SU-DHL-6 (cell line): Measurements from ENCODE around the gene EDARADD.
"Not testable (repeated sequence)": the region's sequence is repeated elsewhere in the genome, so short reads cannot be mapped to it uniquely, and the experiment has no call there.

Experiments used
- H2AFZ ChIP-seq: fragments of 200-600 bp; sonication (generic); 2 replicates; pipeline ENCODE4 v1.6.1; 2014; ENCODE audit warnings: low read depth, mild to moderate bottlenecking, moderate library complexity, mixed read lengths, antibody characterized with exemption, low read length; ENCODE audit not compliant: severe bottlenecking
- H3F3A ChIP-seq: fragments of 200-600 bp; shearing (Covaris generic); 2 replicates; pipeline ENCODE4 v1.6.0; 2016; ENCODE audit warnings: antibody characterized with exemption, mild to moderate bottlenecking; ENCODE audit not compliant: insufficient read depth
- H3K27ac ChIP-seq: fragments of 200-600 bp; sonication (generic); 2 replicates; pipeline ENCODE4 v1.5.1; 2016; ENCODE audit warnings: low read depth, mild to moderate bottlenecking, low read length, moderate library complexity, mixed read lengths
- H3K27me3 ChIP-seq: fragments of 200-600 bp; sonication (generic), shearing (Covaris generic); 2 replicates; pipeline ENCODE4 v1.6.0; 2014; ENCODE audit warnings: mild to moderate bottlenecking, low read length
- H3K36me3 ChIP-seq: fragments of 200-600 bp; sonication (generic); 2 replicates; pipeline ENCODE4 v1.6.1; 2014; ENCODE audit warnings: mild to moderate bottlenecking, low read length, mixed read lengths
- H3K4me2 ChIP-seq: fragments of 300-600, 200-600 bp; shearing (Covaris generic), sonication (generic); 2 replicates; pipeline ENCODE4 v1.6.0; 2014; ENCODE audit warnings: low read length, low read depth, mild to moderate bottlenecking; ENCODE audit not compliant: poor library complexity, severe bottlenecking
- H3K4me3 ChIP-seq: fragments of 200-600 bp; sonication (generic); 2 replicates; pipeline ENCODE4 v1.5.1; 2014; ENCODE audit warnings: antibody characterized with exemption, low read length, mild to moderate bottlenecking, mixed read lengths; ENCODE audit not compliant: insufficient read depth, poor library complexity, severe bottlenecking
- H3K79me2 ChIP-seq: fragments of 200-600 bp; sonication (generic); 2 replicates; pipeline ENCODE4 v1.6.1; 2014; ENCODE audit warnings: mild to moderate bottlenecking, low read length, moderate library complexity; ENCODE audit not compliant: insufficient read depth
- H3K9ac ChIP-seq: fragments of 200-600 bp; sonication (generic); 2 replicates; pipeline ENCODE4 v1.7.0; 2014; ENCODE audit warnings: mild to moderate bottlenecking, low read length
- H3K9me2 ChIP-seq: fragments of 200-600 bp; sonication (generic); replicated peaks from 2 replicates; pipeline ENCODE4 v1.6.1; 2014; ENCODE audit warnings: low read length; ENCODE audit not compliant: insufficient read depth
- H3K9me3 ChIP-seq: fragments of 200-600 bp; sonication (generic); 2 replicates; pipeline ENCODE4 v1.6.1; 2014; ENCODE audit warnings: low read length, mixed read lengths; ENCODE audit not compliant: insufficient read depth
- H4K20me1 ChIP-seq: fragments of 200-600 bp; sonication (generic); 2 replicates; pipeline ENCODE4 v1.6.1; 2014; ENCODE audit warnings: low read depth, mild to moderate bottlenecking, antibody characterized with exemption, low read length, moderate library complexity, mixed read lengths
- CTCF ChIP-seq: fragments of 200-600 bp; sonication (generic); IDR thresholded peaks from one replicate; pipeline ENCODE4 v1.5.1; 2017; ENCODE audit warnings: antibody characterized with exemption, mild to moderate bottlenecking, low read length, moderate library complexity; ENCODE audit not compliant: insufficient read depth, poor library complexity, severe bottlenecking
- EZH2phosphoT487 ChIP-seq: fragments of 200-600 bp; sonication (generic), shearing (Covaris generic); conservative IDR thresholded peaks from 2 replicates; pipeline ENCODE4 v1.6.1; 2018; ENCODE audit warnings: mild to moderate bottlenecking, antibody characterized with exemption, low read length, moderate library complexity, mixed read lengths

The EDARADD gene

GRCh38 chr1:236351875-236352573, 42.1 kb upstream of the EDARADD start:
- no peak overlapping the region for H3K4me2 ChIP-seq

GRCh38 chr1:236352747-236353146, 41.3 kb upstream of the EDARADD start:
- H3K27ac ChIP-seq, H3K9me3 ChIP-seq, H3K79me2 ChIP-seq, H3F3A ChIP-seq, H4K20me1 ChIP-seq, H3K36me3 ChIP-seq, H3K4me3 ChIP-seq, H3K27me3 ChIP-seq, H3K9ac ChIP-seq, H3K9me2 ChIP-seq, H3K4me2 ChIP-seq, H2AFZ ChIP-seq: not testable (repeated sequence)

More at GRCh38 chr1:236351875-236352573, 42.1 kb upstream of the EDARADD start:
- H3K9me3 ChIP-seq: no peaks in the 10 kb centered on the region
- no peaks in the 10 kb centered on the region for H4K20me1 ChIP-seq
- no peaks in the 10 kb centered on the region for H3F3A ChIP-seq
- no peak for TF ChIP-seq CTCF
- TF ChIP-seq EZH2phosphoT487: no peak
- H3K27me3 ChIP-seq: no peaks in the 10 kb centered on the region
- no peak overlapping the region for H3K9ac ChIP-seq
- H3K27ac ChIP-seq: no peak overlapping the region
- H3K79me2 ChIP-seq: no peaks in the 10 kb centered on the region
- no peaks in the 10 kb centered on the region for H3K36me3 ChIP-seq
- H3K4me3 ChIP-seq: no peak overlapping the region
- H3K9me2 ChIP-seq: no peaks in the 10 kb centered on the region
- H2AFZ ChIP-seq: no peak overlapping the region

- no peaks in the 10 kb centered on the region for H4K20me1 ChIP-seq
- H3K27ac ChIP-seq: no peak overlapping the region
- TF ChIP-seq CTCF (no peak), EZH2phosphoT487 (no peak)
- H3K4me2 ChIP-seq: no peak overlapping the region
- H3K36me3 ChIP-seq: no peaks in the 10 kb centered on the region
- H2AFZ ChIP-seq: no peak overlapping the region
- H3K4me3 ChIP-seq: no peak overlapping the region
- H3K9me3 ChIP-seq: no peaks in the 10 kb centered on the region
- H3K79me2 ChIP-seq: no peaks in the 10 kb centered on the region
- H3F3A ChIP-seq: no peaks in the 10 kb centered on the region
- H3K9ac ChIP-seq: no peak overlapping the region
- H3K27me3 ChIP-seq: no peaks in the 10 kb centered on the region
- no peaks in the 10 kb centered on the region for H3K9me2 ChIP-seq
Observed at GRCh38 chr1:236353813-236354212, 40.3 kb upstream of the EDARADD start.

- H3K36me3 ChIP-seq: no peaks in the 10 kb centered on the region
- H3K9me2 ChIP-seq: no peaks in the 10 kb centered on the region
- H3K9me3 ChIP-seq: no peaks in the 10 kb centered on the region
- no peak overlapping the region for H3K9ac ChIP-seq
- H3K4me2 ChIP-seq: no peak overlapping the region
- no peaks in the 10 kb centered on the region for H3K79me2 ChIP-seq
- H3K27me3 ChIP-seq: no peaks in the 10 kb centered on the region
- no peak overlapping the region for H2AFZ ChIP-seq
- H3F3A ChIP-seq: no peaks in the 10 kb centered on the region
- no peaks in the 10 kb centered on the region for H4K20me1 ChIP-seq
- H3K27ac ChIP-seq: no peak overlapping the region
- H3K4me3 ChIP-seq: no peak overlapping the region
- TF ChIP-seq EZH2phosphoT487 (no peak), CTCF (no peak)
Observed at GRCh38 chr1:236354330-236355147, 39.5 kb upstream of the EDARADD start.
